SK-N-SH treated with all-trans-retinoic acid at 6 μM for 48 hours (cell line): ENCODE results near the gene CTBP2.
A peak's percentile ranks its signal among the peaks of the same experiment; 100 is the strongest.

Experiments
- ATAC-seq: fragments of 200-7000 bp; cut with Tn5 transposase; 3 replicates; pipeline ENCODE4 v1.9.1; 2020; ENCODE audit warnings: mild to moderate bottlenecking, moderate library complexity
- ARNTL ChIP-seq: fragments of 450-650 bp; formaldehyde crosslinking; IDR thresholded peaks from 2 replicates; pipeline ENCODE4 v1.5.0; 2020; ENCODE audit warnings: low read depth, mild to moderate bottlenecking, moderate library complexity, borderline replicate concordance
- BACH2 ChIP-seq: fragments of 250-450 bp; sonication (Bioruptor Pico); IDR thresholded peaks from 2 replicates; pipeline ENCODE4 v1.9.0; 2021; ENCODE audit warnings: mild to moderate bottlenecking, borderline replicate concordance
- CSDC2 ChIP-seq: fragments of 250-450 bp; sonication (Bioruptor Pico); IDR thresholded peaks from 2 replicates; pipeline ENCODE4 v1.5.0; 2020; ENCODE audit warnings: mild to moderate bottlenecking, moderate library complexity
- CSRNP3 ChIP-seq: fragments of 250-450 bp; sonication (Bioruptor Pico); IDR thresholded peaks from 2 replicates; pipeline ENCODE4 v1.5.1; 2021; ENCODE audit warnings: mild to moderate bottlenecking, moderate library complexity
- ESRRG ChIP-seq: fragments of 250-450 bp; sonication (Bioruptor Pico); IDR thresholded peaks from 2 replicates; pipeline ENCODE4 v1.6.1; 2021; ENCODE audit warnings: mild to moderate bottlenecking
- GLIS3 ChIP-seq: fragments of 250-450 bp; sonication (Bioruptor Pico); IDR thresholded peaks from 2 replicates; pipeline ENCODE4 v1.5.0; 2020; ENCODE audit warnings: mild to moderate bottlenecking, moderate library complexity
- ISL1 ChIP-seq: fragments of 250-450 bp; sonication (Bioruptor Pico); IDR thresholded peaks from 2 replicates; pipeline ENCODE4 v2.1.2; 2022; ENCODE audit warnings: mild to moderate bottlenecking, moderate library complexity
- OSR1 ChIP-seq: fragments of 250-450 bp; sonication (Bioruptor Pico); IDR thresholded peaks from 2 replicates; pipeline ENCODE4 v1.8.0; 2022; ENCODE audit warnings: moderate library complexity, mild to moderate bottlenecking, inconsistent platforms
- RARB ChIP-seq: fragments of 250-450 bp; sonication (Bioruptor Pico); IDR thresholded peaks from 2 replicates; pipeline ENCODE4 v1.8.0; 2021; ENCODE audit warnings: mild to moderate bottlenecking, moderate library complexity
- SNAI2 ChIP-seq: fragments of 250-450 bp; sonication (Bioruptor Pico); IDR thresholded peaks from 2 replicates; pipeline ENCODE4 v1.5.0; 2020; ENCODE audit warnings: mild to moderate bottlenecking, moderate library complexity
- TCF4 ChIP-seq: fragments of 250-450 bp; sonication (Bioruptor Pico); IDR thresholded peaks from 2 replicates; pipeline ENCODE4 v1.8.0; 2021; ENCODE audit warnings: mild to moderate bottlenecking, moderate library complexity, borderline replicate concordance
- TOX ChIP-seq: fragments of 250-450 bp; sonication (Bioruptor Pico); IDR thresholded peaks from 2 replicates; pipeline ENCODE4 v1.8.0; 2021; ENCODE audit warnings: mild to moderate bottlenecking, moderate library complexity, borderline replicate concordance
- TSHZ2 ChIP-seq: fragments of 250-450 bp; sonication (Bioruptor Pico); IDR thresholded peaks from 2 replicates; pipeline ENCODE4 v1.5.0; 2020; ENCODE audit warnings: mild to moderate bottlenecking, moderate library complexity
- ZC3H10 ChIP-seq: fragments of 250-450 bp; sonication (Bioruptor Pico); IDR thresholded peaks from 2 replicates; pipeline ENCODE4 v1.5.1; 2021; ENCODE audit warnings: mild to moderate bottlenecking, moderate library complexity
- ZFP3 ChIP-seq: fragments of 250-450 bp; sonication (Bioruptor Pico); IDR thresholded peaks from 2 replicates; pipeline ENCODE4 v1.5.0; 2020; ENCODE audit warnings: mild to moderate bottlenecking, moderate library complexity
- ZFP30 ChIP-seq: fragments of 450-650 bp; formaldehyde crosslinking; IDR thresholded peaks from 2 replicates; pipeline ENCODE4 v1.5.0; 2022; ENCODE audit warnings: mild to moderate bottlenecking, moderate library complexity
- ZNF70 ChIP-seq: fragments of 450-650 bp; formaldehyde crosslinking; IDR thresholded peaks from 2 replicates; pipeline ENCODE4 v1.5.0; 2020; ENCODE audit warnings: mild to moderate bottlenecking, moderate library complexity
- TF ChIP-seq, protein P1 (sequence below): fragments of 250-450 bp; sonication (Bioruptor Pico); IDR thresholded peaks from 2 replicates; pipeline ENCODE4 v1.5.1; 2020; ENCODE audit warnings: low read depth, mild to moderate bottlenecking, moderate library complexity

Gene CTBP2

DNA sequence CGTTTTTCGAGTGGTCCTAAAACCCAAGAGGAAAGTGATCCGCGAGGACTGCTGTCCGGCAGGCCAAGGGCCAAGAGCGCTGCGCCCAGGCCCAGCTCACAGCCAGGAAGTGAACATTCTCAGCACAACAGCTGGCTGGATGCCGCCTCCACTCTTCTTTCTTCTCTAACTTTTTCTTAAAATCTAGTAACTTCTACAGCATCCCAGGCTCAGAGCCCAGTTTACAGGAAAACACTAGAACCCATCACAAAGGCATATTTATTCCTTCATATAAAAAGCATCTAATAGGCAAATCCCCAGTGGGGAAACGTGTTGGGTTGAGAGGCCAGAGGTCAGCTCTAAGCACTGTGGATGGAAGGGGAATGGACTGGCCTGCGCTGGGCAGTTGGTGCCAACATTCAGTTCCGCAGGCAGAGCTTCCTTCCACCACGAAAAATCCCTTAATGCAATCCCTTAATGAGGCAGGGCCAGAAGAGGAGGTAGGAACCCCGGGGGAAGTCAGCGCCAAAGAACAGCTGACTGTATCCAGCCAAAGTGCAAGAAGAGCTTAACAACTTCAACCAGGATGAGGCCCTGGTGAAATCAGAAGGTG is 143.7 kb downstream of the CTBP2 start:
- ATAC-seq = no peak
- TF ChIP-seq ZC3H10 (CRISPR knock-in tag) = no peak
- no peak for TF ChIP-seq CSDC2 (CRISPR knock-in tag)
- no peak for TF ChIP-seq ESRRG (CRISPR knock-in tag)
- TF ChIP-seq TOX (CRISPR knock-in tag) = no peak
- TF ChIP-seq, protein P1, sequence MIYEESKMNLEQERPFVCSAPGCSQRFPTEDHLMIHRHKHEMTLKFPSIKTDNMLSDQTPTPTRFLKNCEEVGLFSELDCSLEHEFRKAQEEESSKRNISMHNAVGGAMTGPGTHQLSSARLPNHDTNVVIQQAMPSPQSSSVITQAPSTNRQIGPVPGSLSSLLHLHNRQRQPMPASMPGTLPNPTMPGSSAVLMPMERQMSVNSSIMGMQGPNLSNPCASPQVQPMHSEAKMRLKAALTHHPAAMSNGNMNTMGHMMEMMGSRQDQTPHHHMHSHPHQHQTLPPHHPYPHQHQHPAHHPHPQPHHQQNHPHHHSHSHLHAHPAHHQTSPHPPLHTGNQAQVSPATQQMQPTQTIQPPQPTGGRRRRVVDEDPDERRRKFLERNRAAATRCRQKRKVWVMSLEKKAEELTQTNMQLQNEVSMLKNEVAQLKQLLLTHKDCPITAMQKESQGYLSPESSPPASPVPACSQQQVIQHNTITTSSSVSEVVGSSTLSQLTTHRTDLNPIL (CRISPR knock-in tag) = no peak
- TF ChIP-seq ZNF70 (CRISPR knock-in tag) = no peak
- no peak for TF ChIP-seq ZFP30 (CRISPR knock-in tag)
- no peak for TF ChIP-seq GLIS3 (CRISPR knock-in tag)
- TF ChIP-seq OSR1 (CRISPR knock-in tag) = no peak
- no peak for TF ChIP-seq CSRNP3
- TF ChIP-seq SNAI2 = no peak
- TF ChIP-seq ISL1 (CRISPR knock-in tag) = no peak
- no peak for TF ChIP-seq ZFP3 (CRISPR knock-in tag)
- TF ChIP-seq RARB (CRISPR knock-in tag) = no peak
- TF ChIP-seq, all 23 proteins: peak for 0

DNA sequence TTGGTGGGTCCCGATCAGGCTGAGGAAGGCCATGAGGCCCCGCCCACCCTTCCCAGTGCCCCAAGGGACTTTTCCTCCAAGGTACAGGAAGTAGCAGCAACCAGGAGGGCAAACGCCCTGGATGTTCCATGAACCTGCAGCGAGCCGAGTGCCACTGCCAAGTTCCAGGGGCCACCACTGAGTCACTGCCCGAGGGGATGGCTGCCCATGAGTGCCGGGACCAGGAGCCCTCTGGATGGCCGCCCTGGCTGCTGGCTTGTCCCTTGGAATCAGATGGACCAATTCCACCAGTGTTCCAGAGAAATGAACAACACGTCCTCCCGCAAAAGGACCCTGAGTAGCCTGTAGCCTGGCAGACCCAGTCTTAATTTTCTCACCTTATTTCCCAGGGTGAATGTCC is 144.2 kb downstream of the CTBP2 start:
- no peak for ATAC-seq
- TF ChIP-seq ZNF70 (CRISPR knock-in tag) (no peak), TOX (CRISPR knock-in tag) (no peak)

DNA sequence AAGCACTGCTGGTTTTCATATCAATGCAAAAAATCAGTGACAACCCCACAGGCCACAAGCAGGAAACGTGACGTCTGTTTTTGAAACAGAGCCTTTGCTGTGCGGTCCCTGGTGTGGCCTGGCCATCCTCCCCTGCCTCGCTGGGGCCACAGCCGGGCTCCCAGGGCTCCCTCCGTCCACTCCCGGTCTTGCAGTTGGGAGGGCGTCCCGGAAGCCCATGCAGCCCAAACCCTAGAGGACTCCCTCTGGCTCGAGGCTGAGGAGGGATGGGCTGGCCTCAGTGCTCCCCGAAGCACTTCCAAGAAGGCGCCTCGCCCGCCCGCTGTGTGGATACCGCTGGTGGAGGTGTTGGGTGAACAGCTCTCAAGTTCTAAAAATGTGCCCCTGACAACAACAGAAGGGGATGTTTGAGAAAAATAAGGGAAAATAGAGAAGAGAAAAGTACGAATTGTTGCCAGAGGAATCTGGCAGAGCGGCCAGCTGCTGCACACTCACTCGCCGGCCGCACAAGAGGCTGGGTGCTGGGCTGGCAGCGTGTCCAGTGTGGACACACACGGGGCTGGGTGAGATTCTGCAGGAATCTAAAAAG is 144.9 kb downstream of the CTBP2 start:
- ATAC-seq = peak; percentile 28; the same call in 2 of the 3 replicates
- TF ChIP-seq TSHZ2 (CRISPR knock-in tag) = peak; percentile 39; the same call in 1 of the 2 replicates
- TF ChIP-seq CSDC2 (CRISPR knock-in tag) = no peak
- TF ChIP-seq TCF4 (CRISPR knock-in tag) = peak; percentile 75

DNA sequence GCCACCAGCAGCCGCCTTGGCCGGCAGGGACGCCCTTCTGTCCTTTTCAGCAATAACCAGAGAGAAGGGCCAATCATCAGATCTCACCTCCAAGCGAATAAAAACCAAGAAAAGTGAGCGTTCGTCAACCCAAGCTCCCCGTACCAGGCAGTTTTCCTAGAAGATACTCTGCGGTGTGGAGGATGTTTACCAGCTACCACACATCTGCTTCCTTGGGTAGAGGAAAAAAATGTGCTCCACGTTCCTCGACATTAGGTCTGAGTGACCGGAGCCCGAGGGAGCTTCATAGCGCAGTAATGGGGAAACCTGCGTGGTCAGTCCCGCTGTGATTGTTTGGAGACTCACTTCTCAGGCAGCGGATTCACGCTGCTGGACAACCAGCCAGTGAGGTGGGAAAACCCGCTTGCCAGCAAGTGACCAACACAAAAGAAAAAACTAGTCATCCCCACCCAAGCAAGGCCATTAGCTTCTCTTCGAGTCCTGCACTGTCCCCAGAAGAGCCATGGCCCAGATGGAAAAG is 145.5 kb downstream of the CTBP2 start:
- no peak for TF ChIP-seq BACH2 (CRISPR knock-in tag)
- no peak for TF ChIP-seq OSR1 (CRISPR knock-in tag)
- TF ChIP-seq, protein P1 (CRISPR knock-in tag) = no peak
- TF ChIP-seq ESRRG (CRISPR knock-in tag) = no peak
- no peak for TF ChIP-seq TOX (CRISPR knock-in tag)
- no peak for TF ChIP-seq ARNTL (CRISPR knock-in tag)
- TF ChIP-seq ISL1 (CRISPR knock-in tag) = no peak
- TF ChIP-seq SNAI2 = no peak
- ATAC-seq = no peak
